Measurements from ENCODE around the gene LRCH1. TPM values are rescaled to one million over a fixed set of nuclear protein-coding genes. Genes with fewer than 3 reads are reported as not detected.

The LRCH1 gene
- total and polyA plus RNA-seq, 2 of the 13 experiments (the other 11 are each of a cell fraction or from before 2014, with no cell fraction given), result 4.1 to 12.6 TPM

- no peaks in the 10 kb centered on the region for H3K27me3 ChIP-seq (ENCODE audit: control insufficient read depth in 1 of 2, insufficient read depth in 2 of 2, low read length in 2 of 2)
- ATAC-seq (no peak), DNase-seq (ENCODE audit: low spot score) (no peak), FAIRE-seq (no peak)
- no TSS peak for BruUV-seq (replicated peaks)
- 98% methylated on average over 4 of the region's 4 CpGs for WGBS (ENCODE audit: low lambda C conversion rate)
- H3K9me3 ChIP-seq (ENCODE audit: low read length), result no peaks in the 10 kb centered on the region
- no peak overlapping the region for H3K27ac ChIP-seq (ENCODE audit: extremely low read length, insufficient read depth, low read length)
- H3K4me1 ChIP-seq (ENCODE audit: insufficient read depth, low read length), result peaks cover 53% of the 10 kb centered on the region
- in situ Hi-C loops (cut with HindIII; ENCODE audit: extremely low pct_ligation_motif_present, low pct_unique_long_range_greater_than_20kb) (no loop called here), intact Hi-C loops (cut with micrococcal nuclease; ENCODE audit: unreplicated experiment) (no loop called here)
- H3K36me3 ChIP-seq (replicated peaks in 1 of 2; ENCODE audit: control insufficient read depth in 1 of 2, insufficient read depth in 2 of 2, low read length in 2 of 2), result no peaks in the 10 kb centered on the region; a peak in 1 of 5 replicates
- no peak overlapping the region for H3K4me3 ChIP-seq (replicated peaks in 1 of 3; ENCODE audit: insufficient read depth in 1 of 3, low read depth in 2 of 3, low read length in 3 of 3)
- CTCF ChIA-PET (ENCODE audit: low intra/inter-chr PET ratio, low total read pairs), result no interaction called here
- no peak overlapping the region for H3K9ac ChIP-seq (ENCODE audit: insufficient read depth, low read depth, low read length)
- no peak overlapping the region for H2AFZ ChIP-seq (ENCODE audit: low read length)
- peaks cover 63% of the 10 kb centered on the region for H3K79me2 ChIP-seq (ENCODE audit: insufficient read depth, low read length)
- H3K4me2 ChIP-seq (ENCODE audit: low read depth, low read length), result no peak overlapping the region
- 0 out of 2 replicates have a peak, but pooled peaks cover 4% of the 10 kb centered on the region for H4K20me1 ChIP-seq (ENCODE audit: insufficient read depth, low read length)
- POLR2A ChIA-PET, result no interaction called here
- TF ChIP-seq, protein P1, sequence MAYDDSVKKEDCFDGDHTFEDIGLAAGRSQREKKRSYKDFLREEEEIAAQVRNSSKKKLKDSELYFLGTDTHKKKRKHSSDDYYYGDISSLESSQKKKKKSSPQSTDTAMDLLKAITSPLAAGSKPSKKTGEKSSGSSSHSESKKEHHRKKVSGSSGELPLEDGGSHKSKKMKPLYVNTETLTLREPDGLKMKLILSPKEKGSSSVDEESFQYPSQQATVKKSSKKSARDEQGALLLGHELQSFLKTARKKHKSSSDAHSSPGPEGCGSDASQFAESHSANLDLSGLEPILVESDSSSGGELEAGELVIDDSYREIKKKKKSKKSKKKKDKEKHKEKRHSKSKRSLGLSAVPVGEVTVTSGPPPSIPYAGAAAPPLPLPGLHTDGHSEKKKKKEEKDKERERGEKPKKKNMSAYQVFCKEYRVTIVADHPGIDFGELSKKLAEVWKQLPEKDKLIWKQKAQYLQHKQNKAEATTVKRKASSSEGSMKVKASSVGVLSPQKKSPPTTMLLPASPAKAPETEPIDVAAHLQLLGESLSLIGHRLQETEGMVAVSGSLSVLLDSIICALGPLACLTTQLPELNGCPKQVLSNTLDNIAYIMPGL (CRISPR knock-in tag; IDR thresholded peaks at IDR 0.05; ENCODE audit: borderline replicate concordance in 1 of 2, low read depth in 1 of 2), result no peak
- no peak for TF ChIP-seq ZNF879 (CRISPR knock-in tag; IDR thresholded peaks at IDR 0.05)
- no peak for TF ChIP-seq TFDP2 (CRISPR knock-in tag; IDR thresholded peaks at IDR 0.05)
- no peak for TF ChIP-seq AKAP8 (CRISPR knock-in tag; IDR thresholded peaks at IDR 0.05)
- TF ChIP-seq ZNF329 (CRISPR knock-in tag; IDR thresholded peaks at IDR 0.05; ENCODE audit: low read depth), result no peak
- no peak for TF ChIP-seq REXO4 (CRISPR knock-in tag; IDR thresholded peaks at IDR 0.05; ENCODE audit: borderline replicate concordance)
- no peak for TF ChIP-seq ZBTB49 (CRISPR knock-in tag; IDR thresholded peaks at IDR 0.05; ENCODE audit: borderline replicate concordance)
- TF ChIP-seq DMAP1 (CRISPR knock-in tag; IDR thresholded peaks at IDR 0.05), result no peak
- TF ChIP-seq CTCF (CRISPR knock-in tag; IDR thresholded peaks at IDR 0.05), result no peak
- no peak for TF ChIP-seq ZNF713 (CRISPR knock-in tag; IDR thresholded peaks at IDR 0.05)
- TF ChIP-seq MBNL3 (CRISPR knock-in tag; conservative IDR thresholded peaks at IDR 0.05), result no peak
- no peak for TF ChIP-seq ZNF597 (CRISPR knock-in tag; IDR thresholded peaks at IDR 0.05)
- TF ChIP-seq DBP (CRISPR knock-in tag; IDR thresholded peaks at IDR 0.05; ENCODE audit: not compliant biosample characterization), result no peak
- TF ChIP-seq ZNF878 (CRISPR knock-in tag; IDR thresholded peaks at IDR 0.05), result no peak
- TF ChIP-seq KDM5B (CRISPR knock-in tag; IDR thresholded peaks at IDR 0.05; ENCODE audit: borderline replicate concordance), result no peak
- no peak for TF ChIP-seq TBX2 (CRISPR knock-in tag; IDR thresholded peaks at IDR 0.05; ENCODE audit: borderline replicate concordance)
These were observed 71.9 kb downstream of the LRCH1 start for GRCh38 chr13:46624821-46625220.

Data from HepG2 (cell line).